Rectal smooth muscle tissue (tissue), 1 donor: ENCODE measurements around the gene ITSN1.

Experiments
- H3K27ac ChIP-seq: one replicate; pipeline ENCODE4 v1.7.0; 2013; ENCODE audit warnings: low read depth, low read length, inconsistent platforms
- H3K27me3 ChIP-seq: one replicate; pipeline ENCODE4 v1.7.0; 2013; ENCODE audit warnings: low read length; ENCODE audit not compliant: control insufficient read depth, insufficient read depth
- H3K36me3 ChIP-seq: one replicate; pipeline ENCODE4 v1.7.0; 2013; ENCODE audit warnings: low read length; ENCODE audit not compliant: control insufficient read depth, insufficient read depth
- H3K4me1 ChIP-seq: one replicate; pipeline ENCODE4 v1.7.0; 2013; ENCODE audit warnings: low read length; ENCODE audit not compliant: control insufficient read depth, insufficient read depth
- H3K4me3 ChIP-seq: one replicate; pipeline ENCODE4 v1.7.0; 2013; ENCODE audit warnings: low read length
- H3K9ac ChIP-seq: one replicate; pipeline ENCODE4 v1.7.0; 2013; ENCODE audit warnings: low read length

ITSN1 gene

DNA sequence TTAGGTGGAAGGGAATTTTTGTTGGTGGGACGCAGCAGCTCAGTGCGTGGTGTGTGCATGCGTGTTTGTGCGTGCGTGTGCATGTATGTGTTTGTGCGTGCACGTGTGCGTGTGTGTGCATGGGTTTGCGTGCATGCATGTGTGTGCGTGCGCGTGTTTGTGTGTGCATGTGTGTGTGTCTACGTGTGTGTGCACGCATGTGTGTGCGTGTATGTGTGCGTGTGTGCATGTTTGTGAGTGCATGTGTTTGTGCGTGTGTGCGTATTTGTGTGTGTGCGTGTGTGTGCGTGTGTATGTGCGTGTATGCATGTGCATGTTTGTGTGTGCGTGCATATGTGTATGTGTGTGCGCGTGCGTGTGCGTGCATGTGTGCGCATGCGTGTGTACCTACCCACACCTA is 253.1 kb downstream of the ITSN1 start:
- H3K4me3 ChIP-seq = peak overlapping the region; percentile 68
- H3K36me3 ChIP-seq = no peaks in the 10 kb centered on the region
- no peak overlapping the region for H3K9ac ChIP-seq
- no peaks in the 10 kb centered on the region for H3K27me3 ChIP-seq
- H3K4me1 ChIP-seq = peaks cover 8% of the 10 kb centered on the region
- no peak overlapping the region for H3K27ac ChIP-seq

DNA sequence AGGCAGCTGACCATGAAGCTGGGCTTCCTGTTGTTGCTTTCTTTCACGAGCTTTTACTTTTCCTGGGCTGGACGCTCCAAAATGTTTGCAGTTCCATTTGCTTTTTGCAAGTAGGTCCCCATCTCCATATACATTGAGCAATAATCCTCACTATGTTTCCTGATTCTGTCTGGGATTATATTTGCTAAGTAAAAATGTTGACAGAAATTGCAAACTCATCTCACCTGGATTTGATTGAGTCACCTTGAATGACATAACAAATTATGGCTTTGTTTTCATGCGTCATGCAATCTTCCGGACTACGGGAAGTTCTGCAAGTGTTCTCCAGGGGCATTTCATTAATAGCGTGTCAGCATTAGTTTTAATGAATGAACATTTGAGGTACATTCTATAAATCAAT is 254.4 kb downstream of the ITSN1 start:
- H3K9ac ChIP-seq = no peak overlapping the region
- no peaks in the 10 kb centered on the region for H3K36me3 ChIP-seq
- H3K27ac ChIP-seq = no peak overlapping the region
- no peaks in the 10 kb centered on the region for H3K27me3 ChIP-seq
- peaks cover 8% of the 10 kb centered on the region for H3K4me1 ChIP-seq
- no peak overlapping the region for H3K4me3 ChIP-seq

DNA sequence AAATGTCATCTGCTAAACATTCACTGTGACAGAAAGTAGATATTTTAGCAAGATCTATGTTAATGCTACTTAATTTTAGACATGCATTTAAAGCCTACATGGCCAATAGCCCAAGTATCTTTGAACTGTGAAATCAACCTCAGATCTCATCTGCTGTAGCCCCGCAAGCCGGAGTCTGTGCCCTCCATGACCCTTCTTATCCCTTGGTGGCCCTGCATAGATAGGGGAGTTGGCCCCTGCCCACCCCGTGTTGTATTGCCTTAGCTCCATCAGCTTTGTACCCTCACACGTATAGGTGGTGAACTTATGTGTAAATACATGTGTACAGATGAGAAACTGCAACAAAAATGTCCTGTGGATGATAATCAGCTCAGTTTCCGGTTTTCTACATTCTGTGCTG is 254.8 kb downstream of the ITSN1 start:
- Histone ChIP-seq H3K27ac (no peak overlapping the region), H3K36me3 (no peaks in the 10 kb centered on the region), H3K9ac (no peak overlapping the region), H3K4me1 (peaks cover 8% of the 10 kb centered on the region), H3K27me3 (no peaks in the 10 kb centered on the region), H3K4me3 (no peak overlapping the region)

DNA sequence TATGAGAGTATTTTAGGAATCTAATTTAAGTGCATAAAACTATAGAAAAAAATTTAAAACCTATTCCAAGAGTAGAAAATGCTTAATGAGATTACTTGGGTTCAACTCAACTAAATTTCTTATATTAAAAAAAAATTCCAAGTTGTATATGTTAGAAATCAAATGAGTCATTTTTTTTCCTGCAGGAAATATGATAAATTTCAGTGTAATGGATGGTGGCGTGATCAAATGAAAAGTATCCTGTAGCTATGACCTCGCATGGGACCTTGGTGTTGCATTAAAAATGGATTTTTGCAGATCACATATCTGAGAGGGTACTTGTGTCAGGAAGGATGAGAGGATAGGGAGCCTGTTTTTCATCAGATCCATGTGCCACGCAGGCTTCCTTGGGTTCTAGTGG is 255.4 kb downstream of the ITSN1 start:
- Histone ChIP-seq H3K27me3 (no peaks in the 10 kb centered on the region), H3K36me3 (peaks cover 4% of the 10 kb centered on the region), H3K4me3 (no peak overlapping the region), H3K9ac (no peak overlapping the region), H3K4me1 (peaks cover 8% of the 10 kb centered on the region), H3K27ac (no peak overlapping the region)

DNA sequence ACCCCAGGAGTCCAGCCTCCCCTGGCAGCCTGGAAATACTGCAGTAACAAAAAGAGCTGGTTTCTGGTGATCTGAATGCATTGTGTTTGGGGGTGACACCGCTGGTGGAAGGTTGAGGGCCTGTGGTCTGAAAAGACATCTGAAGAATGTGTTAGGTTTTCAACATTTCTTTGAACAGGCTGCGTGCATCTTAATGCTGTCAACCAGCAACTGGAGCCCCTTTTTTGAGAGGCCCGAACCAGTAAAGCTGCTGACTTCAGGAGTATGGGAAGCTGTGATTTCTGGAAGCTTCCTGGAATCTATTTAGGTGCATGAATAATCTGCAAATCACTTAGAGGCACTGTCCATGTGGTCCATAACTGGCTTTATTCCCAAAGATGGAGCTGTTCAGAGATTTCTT is 256.3 kb downstream of the ITSN1 start:
- no peaks in the 10 kb centered on the region for H3K27me3 ChIP-seq
- no peak overlapping the region for H3K9ac ChIP-seq
- H3K36me3 ChIP-seq = peaks cover 5% of the 10 kb centered on the region
- H3K27ac ChIP-seq = peak overlapping the region; percentile 54
- no peak overlapping the region for H3K4me3 ChIP-seq
- H3K4me1 ChIP-seq = peaks cover 8% of the 10 kb centered on the region

DNA sequence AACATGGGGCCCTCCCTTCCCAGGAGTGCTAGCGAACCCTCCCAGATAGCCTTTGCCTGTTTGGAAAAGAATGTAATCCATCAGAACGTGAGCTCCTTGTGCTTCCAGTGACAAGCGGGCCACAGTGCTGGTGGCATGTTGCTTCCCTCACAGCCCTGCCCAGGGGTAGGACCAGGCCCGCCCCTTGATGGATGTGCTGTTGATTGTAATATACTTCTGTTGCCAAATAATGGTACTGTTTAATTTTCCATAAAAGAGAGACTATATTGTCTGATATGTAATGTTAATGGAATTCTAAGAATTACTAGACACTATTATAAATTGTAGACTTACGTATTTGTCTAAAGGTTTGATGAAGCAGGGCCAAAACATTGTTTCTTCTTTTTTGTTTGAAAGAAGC is 256.9 kb downstream of the ITSN1 start:
- Histone ChIP-seq H3K9ac (no peak overlapping the region), H3K27me3 (no peaks in the 10 kb centered on the region), H3K4me3 (no peak overlapping the region), H3K4me1 (peaks cover 8% of the 10 kb centered on the region), H3K36me3 (peaks cover 9% of the 10 kb centered on the region), H3K27ac (peak overlapping the region; percentile 54)

DNA sequence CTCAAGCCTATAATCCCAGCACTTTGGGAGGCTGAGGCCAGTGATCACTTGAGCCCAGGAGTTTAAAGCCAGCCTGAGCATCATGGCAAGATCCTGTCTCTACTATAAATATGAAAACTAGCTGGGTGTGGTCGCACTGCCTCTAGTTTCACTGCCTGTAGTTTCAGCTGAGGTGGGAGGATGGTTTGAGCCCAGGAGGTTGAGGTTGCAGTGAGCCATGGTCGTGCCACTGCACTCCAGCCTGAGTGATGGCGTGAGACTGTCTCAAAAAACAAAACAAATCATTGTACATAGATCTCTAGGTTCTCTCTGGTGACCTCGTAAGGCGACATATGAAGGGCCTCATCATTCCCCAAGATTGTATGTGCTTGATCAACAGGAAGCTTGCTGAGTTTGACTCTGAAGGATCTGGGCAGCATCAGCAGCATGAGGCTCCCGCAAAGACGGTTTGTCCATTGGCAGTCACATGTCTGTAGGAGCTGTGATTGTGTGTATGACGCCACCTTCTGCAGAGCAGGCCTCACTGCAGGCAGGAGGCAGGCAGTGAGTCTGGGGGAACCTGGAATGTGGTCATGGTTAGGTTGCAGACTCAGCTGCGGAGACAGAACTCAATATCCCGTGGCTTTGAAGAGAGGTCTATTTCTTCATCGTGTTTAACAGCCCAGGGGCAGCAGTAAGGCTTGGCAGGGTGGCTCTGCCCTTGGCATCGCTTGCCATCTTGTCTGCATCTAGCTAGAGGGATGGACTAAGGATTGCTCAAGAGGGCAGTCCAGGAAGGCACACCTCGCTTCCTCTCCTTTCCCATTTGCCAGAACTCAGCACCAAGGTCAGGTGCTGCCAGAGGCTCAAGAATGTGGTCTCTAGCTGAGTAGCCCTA is 259.3 kb downstream of the ITSN1 start:
- Histone ChIP-seq H3K4me1 (peaks cover 6% of the 10 kb centered on the region), H3K27me3 (no peaks in the 10 kb centered on the region), H3K27ac (no peak overlapping the region), H3K4me3 (no peak overlapping the region), H3K36me3 (peaks cover 25% of the 10 kb centered on the region), H3K9ac (no peak overlapping the region)

DNA sequence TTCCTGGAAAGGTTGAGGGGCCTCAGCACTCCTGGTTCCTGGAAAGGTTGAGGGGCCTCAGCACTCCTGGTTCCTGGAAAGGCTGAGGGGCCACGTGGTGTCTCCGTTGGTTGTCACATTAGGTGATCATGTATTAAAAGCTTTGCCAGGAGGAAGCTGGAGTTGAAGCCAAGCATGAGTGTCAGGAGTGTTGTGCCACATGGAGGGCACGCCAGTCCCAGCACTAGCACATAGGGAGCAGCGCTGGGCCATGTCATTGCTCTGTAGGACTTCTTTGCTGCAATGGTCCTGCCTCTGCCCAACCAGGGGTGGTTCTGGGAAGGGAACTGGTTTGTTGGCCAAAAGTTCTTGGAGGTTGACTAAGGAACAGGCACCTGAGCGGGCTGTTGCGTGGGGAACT is 260.0 kb downstream of the ITSN1 start:
- Histone ChIP-seq H3K27me3 (no peaks in the 10 kb centered on the region), H3K27ac (no peak overlapping the region), H3K36me3 (peaks cover 32% of the 10 kb centered on the region), H3K9ac (no peak overlapping the region), H3K4me3 (no peak overlapping the region), H3K4me1 (peaks cover 6% of the 10 kb centered on the region)

DNA sequence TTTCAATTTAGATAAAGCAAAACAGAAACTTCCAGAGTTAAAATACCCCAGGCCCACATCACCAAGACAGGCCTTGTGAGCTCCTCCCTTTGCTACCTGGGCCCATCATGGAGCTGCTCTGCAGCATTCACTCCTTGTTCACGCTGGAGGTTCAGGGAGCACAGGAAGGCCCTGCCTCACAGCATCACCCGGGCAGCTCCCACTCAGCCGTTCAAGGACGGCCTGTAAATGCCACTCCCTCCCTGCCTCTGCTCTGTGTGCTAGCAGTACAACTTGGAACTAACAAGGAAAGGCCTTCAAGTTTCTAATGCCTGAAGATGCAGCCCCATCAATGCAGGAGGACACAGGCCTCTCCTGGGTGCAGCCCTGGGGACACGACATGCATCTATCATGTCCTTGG is 261.7 kb downstream of the ITSN1 start:
- H3K4me3 ChIP-seq = no peak overlapping the region

DNA sequence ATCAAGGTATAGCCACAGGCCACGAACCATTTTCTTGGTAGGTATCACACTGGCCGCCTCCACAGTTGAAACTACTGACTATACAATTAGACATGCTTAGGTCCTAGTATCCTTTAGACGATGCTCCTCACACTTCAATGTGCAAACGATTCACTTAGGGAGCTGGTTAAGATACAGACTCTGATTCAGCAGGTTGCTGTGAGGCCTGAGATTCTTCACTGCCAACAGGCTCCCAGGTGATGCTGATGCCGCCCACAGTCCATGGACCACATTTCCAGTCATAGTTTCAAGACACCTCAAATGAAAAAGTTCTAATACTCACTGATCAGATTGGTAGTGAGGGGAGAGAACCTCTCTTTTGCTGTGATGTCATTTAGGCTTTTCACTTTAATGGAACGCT is 266.5 kb downstream of the ITSN1 start:
- Histone ChIP-seq H3K36me3 (peaks cover 48% of the 10 kb centered on the region), H3K27ac (no peak overlapping the region), H3K27me3 (no peaks in the 10 kb centered on the region), H3K4me1 (peaks cover 2% of the 10 kb centered on the region), H3K4me3 (no peak overlapping the region), H3K9ac (no peak overlapping the region)

More for the DNA sequence above, 261.7 kb downstream of the ITSN1 start:
- Histone ChIP-seq H3K4me1 (peaks cover 2% of the 10 kb centered on the region), H3K27me3 (no peaks in the 10 kb centered on the region), H3K36me3 (peaks cover 46% of the 10 kb centered on the region), H3K27ac (no peak overlapping the region), H3K9ac (no peak overlapping the region)

DNA sequence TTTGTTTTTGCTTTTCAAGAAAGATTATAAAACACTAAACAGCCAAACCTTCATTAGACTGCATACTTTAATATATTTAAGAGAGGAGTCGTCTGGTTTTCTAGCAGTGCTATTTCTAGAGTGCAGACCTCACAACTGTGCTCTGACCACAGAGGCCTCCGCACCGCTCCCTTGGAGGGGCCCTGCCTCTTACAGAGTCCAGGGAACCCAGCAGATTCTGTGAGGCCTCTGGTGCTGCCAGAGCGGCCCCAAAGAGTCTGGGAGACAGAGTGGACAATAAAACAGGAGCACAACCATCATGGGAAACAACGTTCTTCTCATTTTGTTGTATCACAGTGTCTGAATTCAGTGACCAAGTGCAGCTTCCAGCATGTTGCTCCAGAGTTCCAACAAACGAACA is 267.5 kb downstream of the ITSN1 start:
- no peak overlapping the region for H3K27ac ChIP-seq
- H3K4me1 ChIP-seq = peaks cover 6% of the 10 kb centered on the region
- H3K27me3 ChIP-seq = no peaks in the 10 kb centered on the region
- H3K36me3 ChIP-seq = peaks cover 42% of the 10 kb centered on the region
- H3K4me3 ChIP-seq = no peak overlapping the region
- no peak overlapping the region for H3K9ac ChIP-seq

DNA sequence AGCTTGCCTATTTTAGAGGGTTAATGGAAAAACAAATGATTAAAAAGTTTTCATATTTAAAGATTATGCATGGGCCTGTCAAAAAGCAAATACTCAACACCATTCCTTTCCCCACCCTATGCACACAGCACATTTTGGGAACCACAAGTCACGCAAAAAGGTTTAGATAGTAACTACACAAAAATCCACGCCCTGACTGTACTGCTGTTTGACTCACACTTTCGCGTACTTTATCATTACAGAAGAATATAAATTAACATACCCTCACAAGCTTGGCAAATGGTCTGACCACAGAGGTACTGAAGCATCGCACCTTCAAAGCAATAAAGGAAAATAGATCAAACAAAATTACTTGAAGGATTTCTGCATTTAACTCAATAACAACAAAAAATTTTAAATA is 271.9 kb downstream of the ITSN1 start:
- H3K36me3 ChIP-seq = peaks cover 8% of the 10 kb centered on the region
- no peak overlapping the region for H3K9ac ChIP-seq
- H3K27ac ChIP-seq = no peak overlapping the region
- peaks cover 9% of the 10 kb centered on the region for H3K4me1 ChIP-seq
- H3K4me3 ChIP-seq = peak overlapping the region; percentile 99
- no peaks in the 10 kb centered on the region for H3K27me3 ChIP-seq
